ES-I3 (cell line): Measurements from ENCODE around the gene AREG.

Source experiments
- H3K36me3 ChIP-seq: 2 replicates; pipeline ENCODE4 v1.6.1; 2013; ENCODE audit warnings: mild to moderate bottlenecking, low read length, control low read depth, moderate library complexity; ENCODE audit not compliant: insufficient read depth
- H3K4me1 ChIP-seq: 2 replicates; pipeline ENCODE4 v1.6.1; 2013; ENCODE audit warnings: mild to moderate bottlenecking, control low read depth, low read length; ENCODE audit not compliant: insufficient read depth
- H3K9ac ChIP-seq: 2 replicates; pipeline ENCODE4 v1.6.1; 2013; ENCODE audit warnings: low read depth, mild to moderate bottlenecking, low read length, moderate library complexity
- H3K9me3 ChIP-seq: 2 replicates; pipeline ENCODE4 v1.6.1; 2013; ENCODE audit warnings: mild to moderate bottlenecking, low read length, moderate library complexity; ENCODE audit not compliant: control insufficient read depth, insufficient read depth

AREG gene

DNA sequence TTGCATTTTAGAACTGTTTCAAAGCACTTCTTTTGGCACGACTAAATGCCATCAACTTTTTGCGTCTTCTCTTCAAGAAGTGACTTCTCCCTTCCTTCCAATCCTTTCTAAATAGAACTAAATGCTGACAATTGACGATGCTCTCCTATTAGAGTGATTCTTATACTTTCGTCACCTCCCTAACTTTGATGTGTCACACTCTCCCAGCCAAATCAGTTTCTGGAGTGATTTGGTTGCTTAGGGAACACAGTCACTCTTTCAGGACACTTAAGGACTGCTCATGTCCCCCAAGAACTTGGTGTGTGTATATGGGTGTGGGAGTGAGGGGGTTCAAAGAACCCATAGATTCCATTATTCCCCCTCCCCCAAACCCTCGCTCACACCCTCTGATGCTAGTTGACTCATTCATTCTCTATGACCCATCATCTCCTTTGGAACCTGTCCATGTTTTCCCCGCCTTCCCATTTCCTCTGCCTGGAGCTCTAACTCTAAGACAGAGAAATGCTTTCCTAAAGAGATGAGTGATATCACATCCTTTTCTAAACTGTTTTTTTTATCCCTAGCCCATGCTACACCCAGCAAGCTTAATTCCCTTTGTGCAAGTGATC is 26.8 kb upstream of the AREG start:
- Histone ChIP-seq H3K36me3 (no peaks in the 10 kb centered on the region), H3K9ac (no peak overlapping the region), H3K9me3 (peaks cover 3% of the 10 kb centered on the region; the same call in 1 of the 2 replicates), H3K4me1 (peaks cover 2% of the 10 kb centered on the region; the same call in 1 of the 2 replicates)

DNA sequence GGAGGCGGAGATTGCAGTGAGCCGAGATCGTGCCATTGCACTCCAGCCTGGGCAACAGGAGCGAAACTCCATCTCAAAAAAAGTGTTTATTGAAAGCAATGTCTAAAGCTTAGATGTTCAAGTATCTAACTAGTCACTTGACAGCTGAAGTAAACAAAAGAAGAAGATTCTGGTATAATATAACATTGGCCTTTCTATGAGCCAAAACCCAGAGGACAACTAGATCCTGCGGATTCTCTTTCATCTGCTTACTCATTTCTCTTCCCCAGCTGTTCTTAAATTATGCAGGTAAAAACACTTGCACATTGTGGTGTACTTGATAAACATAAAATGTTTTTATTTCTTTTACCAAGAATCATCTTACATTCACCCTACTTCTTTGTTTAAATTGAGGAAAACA is 24.1 kb upstream of the AREG start:
- peaks cover 5% of the 10 kb centered on the region; the same call in 1 of the 2 replicates for H3K4me1 ChIP-seq
- no peak overlapping the region for H3K9ac ChIP-seq
- no peaks in the 10 kb centered on the region for H3K36me3 ChIP-seq
- H3K9me3 ChIP-seq: peaks cover 3% of the 10 kb centered on the region; the same call in 1 of the 2 replicates

DNA sequence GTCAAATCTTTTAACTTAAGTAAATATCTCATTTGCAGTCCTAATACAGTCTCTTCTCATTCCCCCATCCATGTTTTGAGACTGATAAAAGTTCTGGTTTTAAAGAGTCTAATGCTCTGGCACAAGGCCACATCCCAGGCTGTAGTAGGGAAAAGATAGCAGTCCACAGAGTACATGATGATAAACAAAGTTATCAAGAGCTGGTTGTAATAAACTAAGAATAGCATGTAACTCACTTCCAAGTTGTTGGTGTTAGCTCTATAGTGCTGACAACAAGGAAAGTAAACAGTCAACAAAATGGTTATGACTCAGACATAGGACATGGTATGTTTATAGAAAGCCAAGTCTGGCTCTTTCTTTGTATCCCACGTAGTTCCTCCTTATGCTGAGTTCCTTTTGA is 21.8 kb upstream of the AREG start:
- H3K4me1 ChIP-seq: peaks cover 5% of the 10 kb centered on the region; the same call in 1 of the 2 replicates
- H3K9ac ChIP-seq: no peak overlapping the region
- H3K36me3 ChIP-seq: no peaks in the 10 kb centered on the region
- peaks cover 3% of the 10 kb centered on the region; the same call in 1 of the 2 replicates for H3K9me3 ChIP-seq

DNA sequence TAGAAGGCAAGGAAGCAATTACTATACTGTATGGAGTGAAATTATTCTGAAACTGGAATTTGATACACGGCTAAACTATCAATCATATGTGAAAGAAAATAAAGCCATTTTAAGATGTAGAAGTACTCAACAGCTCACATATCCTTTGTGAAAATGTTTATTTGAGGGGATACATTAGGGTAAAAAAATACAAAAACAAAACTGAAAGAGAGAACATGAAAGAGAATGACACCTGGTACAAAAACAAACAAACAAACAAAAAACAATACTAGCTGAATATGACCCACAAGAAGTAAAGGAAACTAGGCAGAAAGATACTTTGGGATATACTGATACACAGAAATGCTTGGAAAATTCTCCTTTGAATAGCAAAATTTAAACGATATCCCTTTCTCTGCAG is 20.8 kb upstream of the AREG start:
- Histone ChIP-seq H3K9ac (no peak overlapping the region), H3K4me1 (peaks cover 5% of the 10 kb centered on the region; the same call in 1 of the 2 replicates), H3K9me3 (peaks cover 3% of the 10 kb centered on the region; the same call in 1 of the 2 replicates), H3K36me3 (no peaks in the 10 kb centered on the region)

DNA sequence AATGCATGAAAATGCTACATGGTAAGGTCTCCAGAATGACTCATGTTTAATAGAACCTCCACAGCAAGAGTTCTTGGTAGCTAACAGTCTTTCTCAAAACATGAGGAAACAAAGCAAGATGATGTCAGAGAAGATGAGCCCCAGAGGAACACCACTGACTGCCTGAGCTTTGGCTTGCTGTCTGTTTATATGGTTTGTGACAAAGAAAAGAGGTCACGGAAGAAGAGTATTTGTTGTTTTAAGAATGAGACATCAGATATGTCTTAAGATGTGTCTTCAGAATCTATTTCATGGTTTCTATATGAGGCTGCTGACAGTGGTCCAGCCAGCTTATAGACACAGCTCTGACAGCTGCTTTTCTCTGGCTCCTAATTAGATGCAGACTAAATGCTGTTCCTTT is 18.8 kb upstream of the AREG start:
- Histone ChIP-seq H3K9ac (no peak overlapping the region), H3K36me3 (no peaks in the 10 kb centered on the region), H3K4me1 (peaks cover 5% of the 10 kb centered on the region; the same call in 1 of the 2 replicates), H3K9me3 (no peaks in the 10 kb centered on the region)

DNA sequence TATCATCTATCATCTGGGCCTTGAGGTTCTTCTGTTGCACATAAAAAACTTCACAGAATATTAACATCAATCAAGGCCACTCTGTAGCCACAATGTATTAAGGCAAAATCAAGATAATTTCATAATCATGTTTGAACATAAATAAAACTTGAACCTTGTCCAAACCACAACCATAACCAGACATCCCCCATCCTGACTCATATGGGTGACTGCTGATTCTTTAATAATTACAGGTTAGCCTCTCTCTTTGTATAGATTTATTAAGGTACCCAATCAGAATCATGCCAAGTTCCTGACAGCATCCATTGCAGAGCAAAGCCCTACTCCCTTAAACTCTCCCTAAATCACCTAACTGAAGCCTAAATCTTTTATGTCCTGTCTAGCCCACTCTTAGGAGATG is 16.7 kb upstream of the AREG start:
- Histone ChIP-seq H3K9me3 (no peaks in the 10 kb centered on the region), H3K36me3 (no peaks in the 10 kb centered on the region), H3K9ac (no peak overlapping the region), H3K4me1 (peaks cover 1% of the 10 kb centered on the region; the same call in 1 of the 2 replicates)

DNA sequence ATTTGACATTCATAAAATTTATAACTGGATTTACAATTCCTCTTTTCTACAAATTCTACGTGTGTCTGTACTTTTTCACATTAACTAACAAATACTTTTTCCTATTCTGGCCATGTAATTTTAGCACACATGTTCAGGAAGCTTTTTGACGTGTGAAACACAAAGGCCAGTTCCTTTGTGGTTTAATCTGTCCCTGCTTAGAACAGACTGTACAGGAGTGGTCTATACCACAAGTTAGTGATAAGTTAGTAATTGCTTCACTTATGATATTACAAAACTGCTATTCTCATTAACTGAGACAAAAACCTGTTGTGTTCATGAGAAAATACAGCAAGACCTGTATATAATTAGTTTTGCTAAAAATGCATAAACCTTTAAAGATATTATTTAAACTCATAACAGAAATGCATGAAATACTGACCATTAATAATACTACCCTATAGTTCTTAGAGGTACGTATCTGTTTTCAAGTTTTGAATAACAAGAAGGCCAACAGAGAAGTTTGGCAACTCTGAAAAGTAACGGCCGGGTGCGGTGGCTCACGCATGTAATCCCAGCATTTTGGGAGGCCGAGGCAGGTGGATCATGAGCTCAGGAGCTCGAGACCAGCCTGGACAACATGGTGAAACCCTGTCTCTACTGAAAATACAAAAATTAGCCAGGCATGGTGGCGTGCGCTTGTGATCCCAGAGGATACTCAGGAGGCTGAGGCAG is 13.7 kb upstream of the AREG start:
- no peaks in the 10 kb centered on the region for H3K9me3 ChIP-seq
- H3K36me3 ChIP-seq: no peaks in the 10 kb centered on the region
- H3K9ac ChIP-seq: no peak overlapping the region
- H3K4me1 ChIP-seq: no peaks in the 10 kb centered on the region

DNA sequence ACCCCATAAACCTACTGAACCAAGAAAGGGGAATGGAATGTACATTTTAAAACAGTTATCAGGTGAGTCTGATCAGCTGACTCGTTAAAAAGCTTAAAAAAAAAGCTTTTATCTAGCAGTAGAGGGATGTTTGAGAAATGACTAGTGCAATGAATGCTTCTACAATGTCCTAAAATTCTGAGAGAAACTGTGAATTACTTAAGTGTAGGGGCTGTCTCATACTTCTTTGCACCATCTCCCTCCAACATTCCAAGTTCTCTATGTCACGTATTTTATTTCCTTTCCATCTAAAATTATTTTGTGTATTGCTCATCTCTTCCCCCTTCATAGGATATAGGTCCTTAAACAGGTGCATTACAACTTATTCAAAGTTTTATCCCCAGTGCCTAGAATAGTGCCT is 11.9 kb upstream of the AREG start:
- H3K9me3 ChIP-seq: no peaks in the 10 kb centered on the region
- no peaks in the 10 kb centered on the region for H3K4me1 ChIP-seq
- H3K9ac ChIP-seq: no peak overlapping the region
- H3K36me3 ChIP-seq: no peaks in the 10 kb centered on the region

DNA sequence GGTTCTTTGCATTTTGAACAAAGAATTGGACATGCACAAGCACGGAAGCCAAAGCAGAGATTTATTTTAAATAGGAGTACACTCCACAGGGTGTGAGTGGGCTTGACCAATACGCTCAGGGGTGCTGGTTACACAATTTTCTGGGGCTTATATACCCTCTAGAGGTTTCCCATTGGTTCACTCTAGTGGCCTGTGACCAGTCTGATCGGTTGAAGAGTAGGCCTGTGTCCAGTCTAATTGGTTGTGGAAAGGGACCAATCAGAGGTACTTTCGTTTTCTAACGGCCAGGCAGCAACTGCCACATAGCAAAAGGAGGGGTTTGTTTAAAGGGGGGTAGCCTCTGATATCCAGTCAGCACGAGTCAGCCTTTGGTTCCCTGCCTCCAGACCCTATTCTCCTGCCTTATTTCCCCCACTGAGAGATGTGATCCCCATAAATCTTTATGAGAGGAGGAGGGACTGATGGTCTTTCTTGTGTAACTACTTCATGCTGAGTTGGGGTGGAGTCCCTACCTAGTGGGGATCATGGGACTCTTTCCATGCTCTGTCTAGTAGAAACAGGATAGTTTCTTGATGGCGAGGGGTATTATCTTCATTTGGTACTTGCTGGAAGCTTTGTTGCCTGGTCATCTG is 11.3 kb upstream of the AREG start:
- no peak overlapping the region for H3K9ac ChIP-seq

DNA sequence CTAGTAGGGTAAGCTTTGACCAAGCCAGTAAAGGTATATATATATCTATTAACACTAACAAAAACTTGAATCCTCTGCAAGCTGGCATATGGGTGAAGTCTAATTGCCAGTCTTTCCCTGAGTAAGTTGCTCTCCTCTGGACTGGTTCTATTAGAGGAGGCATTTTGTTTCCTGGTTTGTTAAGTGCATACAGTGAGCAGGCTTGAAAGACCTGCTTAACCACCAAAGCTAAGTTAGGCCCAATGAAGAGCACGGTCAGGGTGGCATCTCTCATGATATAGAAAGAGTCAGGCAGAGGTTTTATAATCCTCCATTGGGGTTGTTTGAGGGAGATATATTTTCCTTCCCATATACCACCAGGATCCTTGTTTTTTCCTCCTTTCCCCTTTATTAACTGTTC is 9.6 kb upstream of the AREG start:
- Histone ChIP-seq H3K9me3 (no peaks in the 10 kb centered on the region), H3K9ac (no peak overlapping the region), H3K4me1 (no peaks in the 10 kb centered on the region), H3K36me3 (no peaks in the 10 kb centered on the region)

More for the DNA sequence above, 11.3 kb upstream of the AREG start:
- H3K9me3 ChIP-seq: no peaks in the 10 kb centered on the region
- H3K36me3 ChIP-seq: no peaks in the 10 kb centered on the region
- no peaks in the 10 kb centered on the region for H3K4me1 ChIP-seq

DNA sequence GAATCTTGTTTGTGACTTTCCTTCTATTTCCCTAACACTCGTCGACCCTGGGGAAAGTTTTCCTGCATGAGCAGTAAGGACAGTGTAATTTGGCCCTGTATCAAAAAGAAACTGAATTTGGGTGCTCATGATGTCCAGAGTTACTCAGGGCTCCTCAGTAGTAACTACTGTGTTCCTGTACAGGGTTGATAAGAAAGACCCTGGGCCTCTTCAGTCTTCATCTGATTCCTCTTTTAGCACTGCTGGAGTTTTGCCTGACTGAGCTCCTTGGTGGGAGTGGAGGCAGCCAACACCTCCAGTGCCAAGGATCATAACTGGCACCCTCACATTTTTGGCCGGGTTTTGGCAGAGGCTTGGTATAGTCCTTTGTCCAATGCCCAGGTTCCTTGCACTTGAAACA is 7.1 kb upstream of the AREG start:
- H3K9ac ChIP-seq: no peak overlapping the region
- H3K36me3 ChIP-seq: no peaks in the 10 kb centered on the region
- H3K4me1 ChIP-seq: no peaks in the 10 kb centered on the region
- no peaks in the 10 kb centered on the region for H3K9me3 ChIP-seq

DNA sequence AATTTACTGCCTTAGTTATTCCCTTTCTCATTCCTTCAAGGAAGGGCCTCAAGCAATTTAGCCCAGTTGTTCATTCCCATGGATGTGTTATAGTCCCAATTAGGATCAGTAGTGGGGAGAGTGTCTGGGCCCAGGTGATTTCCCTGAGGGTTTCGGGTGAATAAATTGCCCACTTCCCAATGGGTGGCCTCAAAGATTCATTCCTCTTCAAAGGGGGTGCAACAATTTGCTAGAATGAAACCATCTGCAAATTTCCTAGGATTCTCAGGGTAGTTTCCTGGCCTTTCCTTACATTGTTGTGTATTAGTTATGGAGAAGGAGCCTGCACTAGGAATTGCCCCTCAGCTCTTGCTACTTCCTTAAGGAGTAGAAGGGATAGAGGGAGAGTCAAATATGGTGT is 6.3 kb upstream of the AREG start:
- Histone ChIP-seq H3K36me3 (no peaks in the 10 kb centered on the region), H3K4me1 (no peaks in the 10 kb centered on the region), H3K9ac (no peak overlapping the region), H3K9me3 (no peaks in the 10 kb centered on the region)

DNA sequence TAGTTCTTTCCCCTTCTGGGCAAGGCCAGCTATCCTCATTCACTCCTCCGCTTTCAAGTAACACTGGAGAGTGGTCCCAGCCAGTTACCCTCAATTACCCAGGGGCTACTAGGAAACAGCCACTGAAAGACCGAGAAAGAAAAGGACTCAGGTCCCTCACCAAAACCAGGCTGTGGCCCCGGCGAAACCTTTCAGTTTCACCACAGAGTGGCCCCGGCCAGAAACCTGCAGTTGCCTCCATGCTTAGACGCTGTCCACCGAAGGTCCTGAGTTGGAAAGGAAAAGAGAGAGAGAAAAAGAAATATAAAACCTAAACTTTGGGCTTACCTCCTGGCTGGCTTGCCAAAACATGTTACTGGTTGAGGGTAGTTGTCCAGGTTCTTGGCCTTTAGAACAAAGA is 5.0 kb upstream of the AREG start:
- Histone ChIP-seq H3K4me1 (no peaks in the 10 kb centered on the region), H3K9me3 (no peaks in the 10 kb centered on the region), H3K9ac (no peak overlapping the region), H3K36me3 (no peaks in the 10 kb centered on the region)

DNA sequence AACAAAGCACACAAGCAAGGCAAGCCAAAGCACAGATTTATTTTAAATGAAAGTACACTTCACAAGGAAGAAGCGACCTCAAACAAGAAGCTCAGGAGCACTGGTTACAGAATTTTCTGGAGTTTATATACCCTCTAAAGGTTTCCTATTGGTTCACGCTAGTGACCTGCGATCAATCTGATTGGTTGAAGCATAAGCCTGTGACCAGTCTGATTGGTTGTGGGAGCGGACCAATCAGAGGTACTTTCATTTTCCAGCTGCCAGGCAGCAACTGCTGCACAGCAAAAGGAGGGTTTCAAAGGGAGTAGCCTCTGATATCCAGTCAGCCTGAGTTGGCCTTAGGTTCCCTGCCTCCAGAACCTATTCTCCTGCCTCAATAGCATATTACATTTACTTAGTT is 4.6 kb upstream of the AREG start:
- H3K9me3 ChIP-seq: no peaks in the 10 kb centered on the region
- no peaks in the 10 kb centered on the region for H3K36me3 ChIP-seq
- H3K9ac ChIP-seq: no peak overlapping the region
- no peaks in the 10 kb centered on the region for H3K4me1 ChIP-seq

DNA sequence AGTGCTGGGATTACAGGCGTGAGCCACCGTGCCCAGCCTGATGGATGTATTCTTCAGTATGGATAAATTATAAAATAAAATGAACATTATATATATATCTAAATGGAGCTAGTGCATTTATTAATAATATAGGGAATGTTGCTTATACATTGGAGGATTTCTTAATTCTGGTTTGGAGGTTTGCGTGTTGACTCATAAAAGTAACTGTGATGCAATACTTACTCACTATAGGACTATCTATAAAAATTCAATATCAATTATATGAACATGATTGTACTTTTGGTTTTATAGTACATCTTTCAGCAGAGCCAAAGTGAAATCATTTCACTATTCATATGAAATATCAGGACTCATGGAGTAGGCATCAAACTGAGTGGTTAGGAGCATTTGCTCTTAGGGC is 3.2 kb upstream of the AREG start:
- no peaks in the 10 kb centered on the region for H3K9me3 ChIP-seq
- no peak overlapping the region for H3K9ac ChIP-seq
- H3K4me1 ChIP-seq: no peaks in the 10 kb centered on the region
- no peaks in the 10 kb centered on the region for H3K36me3 ChIP-seq
